KMS-11 (cell line): ENCODE results near the gene OR1D5.
"Not testable (repeated sequence)": the region's sequence is repeated elsewhere in the genome, so short reads cannot be mapped to it uniquely, and the experiment has no call there.

Experiments
- H2AFZ ChIP-seq: fragments of 200-600 bp; sonication (generic); 2 replicates; pipeline ENCODE4 v1.6.1; 2016; ENCODE audit warnings: antibody characterized with exemption, mixed run types, low read depth
- H3K27ac ChIP-seq: fragments of 200-600 bp; sonication (generic); 2 replicates; pipeline ENCODE4 v1.6.1; 2016; ENCODE audit warnings: mild to moderate bottlenecking, mixed run types
- H3K27me3 ChIP-seq: fragments of 200-600 bp; sonication (generic); 2 replicates; pipeline ENCODE4 v1.6.1; 2017; ENCODE audit warnings: mild to moderate bottlenecking, low read depth, mixed run types, moderate library complexity; ENCODE audit not compliant: insufficient read depth
- H3K36me3 ChIP-seq: fragments of 200-600 bp; sonication (generic); 2 replicates; pipeline ENCODE4 v1.6.1; 2017; ENCODE audit warnings: mild to moderate bottlenecking, mixed run types; ENCODE audit not compliant: insufficient read depth
- H3K4me1 ChIP-seq: fragments of 200-600 bp; sonication (generic); 2 replicates; pipeline ENCODE4 v1.6.1; 2016; ENCODE audit warnings: mild to moderate bottlenecking, low read depth, mixed run types; ENCODE audit not compliant: poor library complexity, severe bottlenecking
- H3K4me2 ChIP-seq: fragments of 200-600 bp; sonication (generic); 2 replicates; pipeline ENCODE4 v1.7.0; 2016; ENCODE audit warnings: mild to moderate bottlenecking, mixed run types
- H3K4me3 ChIP-seq: fragments of 200-600 bp; sonication (generic); IDR thresholded peaks from 2 replicates; pipeline ENCODE4 v1.6.1; 2017; ENCODE audit warnings: low read depth, low read length, mixed read lengths; ENCODE audit not compliant: insufficient read depth
- H3K79me2 ChIP-seq: fragments of 200-600 bp; sonication (generic); 2 replicates; pipeline ENCODE4 v1.6.1; 2016; ENCODE audit warnings: low read depth, mixed run types; ENCODE audit not compliant: insufficient read depth
- H3K9ac ChIP-seq: fragments of 200-600 bp; sonication (generic); 2 replicates; pipeline ENCODE4 v1.6.1; 2016; ENCODE audit warnings: mild to moderate bottlenecking, mixed run types
- H4K20me1 ChIP-seq: fragments of 200-600 bp; sonication (generic); 2 replicates; pipeline ENCODE4 v1.6.1; 2016; ENCODE audit warnings: mild to moderate bottlenecking, mixed run types; ENCODE audit not compliant: insufficient read depth
- TF ChIP-seq, protein P1 (sequence below): fragments of 200-600 bp; sonication (generic); conservative IDR thresholded peaks from 2 replicates; pipeline ENCODE4 v1.6.1; 2017; ENCODE audit warnings: low read depth, mild to moderate bottlenecking, antibody characterized with exemption, low read length, moderate library complexity, mixed read lengths

Gene OR1D5

GRCh38 chr17:3033248-3033640, 30.2 kb downstream of the OR1D5 start:
- no peak overlapping the region for H3K4me3 ChIP-seq
- no peaks in the 10 kb centered on the region for H3K36me3 ChIP-seq
- H3K9ac ChIP-seq: no peak overlapping the region
- H2AFZ ChIP-seq: no peak overlapping the region
- TF ChIP-seq, protein P1, sequence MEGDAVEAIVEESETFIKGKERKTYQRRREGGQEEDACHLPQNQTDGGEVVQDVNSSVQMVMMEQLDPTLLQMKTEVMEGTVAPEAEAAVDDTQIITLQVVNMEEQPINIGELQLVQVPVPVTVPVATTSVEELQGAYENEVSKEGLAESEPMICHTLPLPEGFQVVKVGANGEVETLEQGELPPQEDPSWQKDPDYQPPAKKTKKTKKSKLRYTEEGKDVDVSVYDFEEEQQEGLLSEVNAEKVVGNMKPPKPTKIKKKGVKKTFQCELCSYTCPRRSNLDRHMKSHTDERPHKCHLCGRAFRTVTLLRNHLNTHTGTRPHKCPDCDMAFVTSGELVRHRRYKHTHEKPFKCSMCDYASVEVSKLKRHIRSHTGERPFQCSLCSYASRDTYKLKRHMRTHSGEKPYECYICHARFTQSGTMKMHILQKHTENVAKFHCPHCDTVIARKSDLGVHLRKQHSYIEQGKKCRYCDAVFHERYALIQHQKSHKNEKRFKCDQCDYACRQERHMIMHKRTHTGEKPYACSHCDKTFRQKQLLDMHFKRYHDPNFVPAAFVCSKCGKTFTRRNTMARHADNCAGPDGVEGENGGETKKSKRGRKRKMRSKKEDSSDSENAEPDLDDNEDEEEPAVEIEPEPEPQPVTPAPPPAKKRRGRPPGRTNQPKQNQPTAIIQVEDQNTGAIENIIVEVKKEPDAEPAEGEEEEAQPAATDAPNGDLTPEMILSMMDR: no peak
- H3K27me3 ChIP-seq: peaks cover 21% of the 10 kb centered on the region; the same call in 1 of the 2 replicates
- no peaks in the 10 kb centered on the region for H4K20me1 ChIP-seq
- H3K4me1 ChIP-seq: no peaks in the 10 kb centered on the region
- H3K79me2 ChIP-seq: no peaks in the 10 kb centered on the region
- no peak overlapping the region for H3K4me2 ChIP-seq
- no peak overlapping the region for H3K27ac ChIP-seq

GRCh38 chr17:3032258-3033247, 30.9 kb downstream of the OR1D5 start:
- H3K27ac ChIP-seq: no peak overlapping the region
- TF ChIP-seq, protein P1: no peak
- no peaks in the 10 kb centered on the region for H3K36me3 ChIP-seq
- H3K27me3 ChIP-seq: peaks cover 21% of the 10 kb centered on the region; the same call in 1 of the 2 replicates
- H4K20me1 ChIP-seq: no peaks in the 10 kb centered on the region
- H2AFZ ChIP-seq: no peak overlapping the region
- H3K4me2 ChIP-seq: no peak overlapping the region
- no peak overlapping the region for H3K4me3 ChIP-seq
- H3K9ac ChIP-seq: no peak overlapping the region
- H3K4me1 ChIP-seq: no peaks in the 10 kb centered on the region
- no peaks in the 10 kb centered on the region for H3K79me2 ChIP-seq

DNA sequence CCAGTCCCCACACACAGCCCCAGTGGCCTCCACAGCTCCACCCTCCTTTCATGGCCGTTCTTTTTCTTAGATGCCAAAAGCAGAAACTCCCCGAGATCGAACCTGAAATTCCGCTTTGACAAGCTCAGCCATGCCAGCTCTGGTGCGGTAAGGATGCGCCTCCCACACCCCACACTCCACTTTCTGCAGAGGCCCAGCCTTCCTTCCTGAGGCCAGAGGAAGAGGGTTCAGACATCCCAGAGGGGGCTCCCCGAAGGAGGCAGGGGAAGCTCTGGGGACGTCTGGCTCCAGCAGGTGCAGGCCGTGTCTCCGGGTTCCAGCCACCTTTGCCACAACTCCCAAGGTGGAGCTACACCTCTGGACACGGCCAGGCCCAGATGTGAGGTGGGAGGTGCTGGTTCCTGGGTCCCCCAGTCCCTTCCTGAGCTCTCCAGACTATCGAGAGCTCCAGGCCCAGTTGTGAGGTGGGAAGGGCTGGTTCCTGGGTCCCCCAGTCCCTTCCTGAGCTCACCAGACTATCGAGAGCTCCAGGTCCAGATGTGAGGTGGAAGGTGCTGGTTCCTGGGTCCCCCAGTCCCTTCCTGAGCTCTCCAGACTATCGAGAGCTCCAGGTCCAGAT, 32.4 kb downstream of the OR1D5 start:
- not testable (repeated sequence) for H3K4me2 ChIP-seq, H4K20me1 ChIP-seq, H2AFZ ChIP-seq, H3K27ac ChIP-seq, H3K9ac ChIP-seq, H3K79me2 ChIP-seq, H3K36me3 ChIP-seq, H3K4me1 ChIP-seq, H3K4me3 ChIP-seq
- peaks cover 16% of the 10 kb centered on the region; the same call in 1 of the 2 replicates for H3K27me3 ChIP-seq

- Histone ChIP-seq H4K20me1 (no peaks in the 10 kb centered on the region), H2AFZ (no peak overlapping the region), H3K27ac (no peak overlapping the region), H3K79me2 (no peaks in the 10 kb centered on the region), H3K4me2 (no peak overlapping the region), H3K9ac (no peak overlapping the region), H3K27me3 (peaks cover 10% of the 10 kb centered on the region; the same call in 1 of the 2 replicates), H3K36me3 (no peaks in the 10 kb centered on the region), H3K4me3 (no peak overlapping the region), H3K4me1 (no peaks in the 10 kb centered on the region)
- TF ChIP-seq, protein P1: no peak
Measured at GRCh38 chr17:3030096-3030495, 33.3 kb downstream of the OR1D5 start.
